Glomerular visceral epithelial cell (primary cell): ENCODE measurements around the gene RBMX2.
A peak's percentile ranks its signal among the peaks of the same experiment; 100 is the strongest.
"Not testable (repeated sequence)": the region's sequence is repeated elsewhere in the genome, so short reads cannot be mapped to it uniquely, and the experiment has no call there.

Source experiments
- DNase-seq: peaks from one replicate; pipeline ENCODE4 v3.0.0-alpha.2; 2016; ENCODE audit errors: extremely low spot score

RBMX2 gene, protein sequence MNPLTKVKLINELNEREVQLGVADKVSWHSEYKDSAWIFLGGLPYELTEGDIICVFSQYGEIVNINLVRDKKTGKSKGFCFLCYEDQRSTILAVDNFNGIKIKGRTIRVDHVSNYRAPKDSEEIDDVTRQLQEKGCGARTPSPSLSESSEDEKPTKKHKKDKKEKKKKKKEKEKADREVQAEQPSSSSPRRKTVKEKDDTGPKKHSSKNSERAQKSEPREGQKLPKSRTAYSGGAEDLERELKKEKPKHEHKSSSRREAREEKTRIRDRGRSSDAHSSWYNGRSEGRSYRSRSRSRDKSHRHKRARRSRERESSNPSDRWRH

DNA sequence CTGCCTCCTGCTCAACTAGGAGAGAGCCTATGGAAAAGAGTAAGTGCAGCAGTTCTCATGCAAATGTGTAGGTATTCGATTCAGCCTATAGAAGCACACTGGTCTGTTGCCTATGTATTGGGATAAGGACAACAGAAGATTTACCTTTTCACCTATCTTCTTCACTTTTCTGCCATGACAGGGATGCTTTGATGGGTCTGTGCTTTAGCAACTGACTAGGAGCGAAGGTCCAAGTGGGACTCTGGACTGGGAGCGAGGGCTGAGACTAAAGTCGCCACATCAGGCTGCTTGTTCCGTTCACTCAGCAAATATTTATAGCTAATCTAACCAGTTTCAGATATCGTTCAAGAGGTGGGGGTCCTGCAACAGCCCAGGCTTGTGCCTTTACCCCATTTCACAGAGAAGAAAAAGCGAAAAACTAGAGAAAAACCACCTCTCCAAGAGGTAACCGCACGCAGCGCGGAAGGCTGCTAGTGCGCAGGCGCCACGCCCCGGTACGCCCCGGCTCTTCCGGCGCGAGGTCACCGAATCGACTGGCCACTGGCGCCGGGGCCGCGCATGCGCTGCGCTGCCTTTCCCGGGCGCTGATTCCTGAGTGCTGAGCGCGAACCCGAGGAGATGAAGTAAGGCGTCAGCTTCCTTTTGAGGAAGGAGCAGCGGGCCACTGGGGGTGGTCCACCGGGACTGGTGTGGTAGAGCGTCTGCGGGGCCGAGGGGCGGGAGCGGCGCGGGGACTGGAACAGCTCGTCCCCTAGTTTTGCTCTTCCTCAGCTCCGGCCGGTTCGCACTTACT is at the start of gene RBMX2:
RBMX2 (plus strand) TSS at position 573 of the 793 bp plus-strand sequence; CDS start at position 619, 46 bp downstream.
- DNase-seq, result peak; percentile 78

DNA sequence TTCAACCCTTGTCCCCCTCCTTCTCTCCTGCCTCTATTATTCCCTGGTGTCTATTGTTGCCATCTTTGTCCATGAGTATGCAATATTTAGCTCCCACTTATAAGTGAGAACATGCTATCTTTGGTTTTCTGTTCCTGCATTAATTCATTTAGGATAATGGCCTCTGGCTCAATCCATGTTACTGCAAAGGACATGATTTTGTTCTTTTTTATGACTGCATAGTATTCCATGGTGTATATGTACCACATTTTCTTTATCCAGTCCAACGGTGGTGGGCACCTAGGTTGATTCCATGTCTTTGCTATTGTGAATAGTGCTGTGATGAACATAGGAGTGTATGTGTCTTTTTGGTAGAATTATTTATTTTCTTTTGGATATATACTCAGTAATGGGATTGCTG is 49.7 kb upstream of the RBMX2 start:
- not testable (repeated sequence) for DNase-seq

DNA sequence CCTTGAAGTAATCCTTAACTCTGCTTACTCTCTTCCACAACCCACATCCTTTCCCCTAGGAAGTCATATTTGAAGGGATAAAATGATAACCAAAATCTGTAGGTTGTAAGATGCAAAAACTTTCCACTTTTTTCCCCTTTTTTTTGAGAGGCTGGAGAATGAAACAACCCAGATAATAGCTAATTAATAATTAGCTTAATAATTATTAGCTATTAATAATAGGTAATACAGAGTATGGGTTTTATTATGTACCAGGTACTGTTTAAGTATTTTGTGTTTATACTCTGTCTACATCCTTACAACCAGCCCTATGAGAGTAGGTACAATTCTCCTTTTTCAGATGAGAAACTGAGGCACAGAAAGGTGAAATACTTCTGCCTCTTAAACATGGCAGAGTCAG is 25.7 kb upstream of the RBMX2 start:
- no peak for DNase-seq

DNA sequence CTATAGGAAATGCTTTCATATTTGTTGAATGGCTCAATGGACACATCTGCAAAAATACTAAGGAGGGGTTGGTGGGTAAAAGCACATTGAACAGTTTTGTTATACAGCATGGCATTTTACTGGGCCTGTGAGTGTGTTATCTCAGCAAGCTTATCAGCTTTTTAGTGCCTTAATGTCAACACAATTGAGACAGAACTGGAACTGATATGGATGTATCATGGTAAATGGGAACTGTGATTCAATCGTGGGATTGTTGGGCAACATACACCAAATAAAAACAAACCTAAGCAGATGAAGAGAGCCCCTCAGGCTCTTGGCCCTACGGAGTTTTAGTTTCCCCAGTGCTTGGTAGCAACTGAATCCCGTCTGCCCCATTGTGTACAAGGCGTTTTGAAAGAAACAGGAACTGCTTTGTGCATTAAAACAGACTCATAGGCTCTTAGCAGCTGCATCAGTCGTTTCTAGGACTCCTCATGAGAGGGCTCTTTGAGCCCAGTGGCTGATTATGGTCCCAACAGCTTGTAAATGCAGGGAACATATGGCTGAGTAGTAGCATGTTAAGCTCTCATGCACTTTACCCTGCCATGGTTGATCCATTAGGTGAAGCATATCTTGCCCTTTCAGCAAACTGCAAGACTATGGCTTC is 23.6 kb upstream of the RBMX2 start:
- no peak for DNase-seq

DNA sequence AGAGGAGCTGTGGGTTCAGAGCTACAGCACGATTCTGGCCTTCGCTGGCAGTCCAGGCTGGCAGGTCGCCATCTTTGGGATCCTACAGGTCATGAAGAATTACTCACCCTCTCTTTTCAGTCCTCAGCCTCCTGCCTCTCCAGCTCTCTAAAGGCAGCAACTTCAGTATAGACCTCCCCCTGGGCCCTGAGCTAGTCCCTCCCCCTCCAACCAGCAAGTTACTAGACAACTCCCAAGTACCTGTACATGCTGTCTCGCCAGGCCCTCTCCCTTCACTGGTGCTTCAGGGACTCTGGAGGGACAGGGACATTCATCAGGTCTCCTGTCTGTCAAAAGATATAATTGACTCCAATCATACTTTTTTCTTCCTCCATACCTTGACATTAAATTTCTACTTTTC is 16.3 kb upstream of the RBMX2 start, which contains the start of gene GPR119:
GPR119 (minus strand) TSS at position 155 of the 400 bp plus-strand sequence. CDS start 227 bp downstream, outside the sequence.
- DNase-seq, result no peak

DNA sequence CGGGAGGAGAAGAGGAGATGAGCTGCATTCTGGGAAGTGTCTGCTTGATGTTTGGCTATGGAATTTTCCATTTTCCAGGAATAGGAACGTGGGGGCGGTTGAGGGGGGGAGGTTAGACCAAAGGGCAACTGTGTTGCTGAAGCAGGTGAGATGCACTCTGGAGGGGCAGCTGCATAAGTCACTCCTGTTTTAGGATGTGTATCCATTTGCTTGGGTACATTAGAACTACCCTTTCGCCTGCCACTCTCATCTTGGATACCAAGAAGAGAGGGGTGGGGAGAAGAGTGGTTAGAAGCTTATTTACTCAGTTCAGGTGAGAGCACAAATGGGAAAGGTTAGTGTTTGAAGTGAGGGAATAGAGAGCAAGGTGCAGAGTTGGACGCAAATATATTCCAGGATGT is 15.4 kb upstream of the RBMX2 start:
- no peak for DNase-seq

DNA sequence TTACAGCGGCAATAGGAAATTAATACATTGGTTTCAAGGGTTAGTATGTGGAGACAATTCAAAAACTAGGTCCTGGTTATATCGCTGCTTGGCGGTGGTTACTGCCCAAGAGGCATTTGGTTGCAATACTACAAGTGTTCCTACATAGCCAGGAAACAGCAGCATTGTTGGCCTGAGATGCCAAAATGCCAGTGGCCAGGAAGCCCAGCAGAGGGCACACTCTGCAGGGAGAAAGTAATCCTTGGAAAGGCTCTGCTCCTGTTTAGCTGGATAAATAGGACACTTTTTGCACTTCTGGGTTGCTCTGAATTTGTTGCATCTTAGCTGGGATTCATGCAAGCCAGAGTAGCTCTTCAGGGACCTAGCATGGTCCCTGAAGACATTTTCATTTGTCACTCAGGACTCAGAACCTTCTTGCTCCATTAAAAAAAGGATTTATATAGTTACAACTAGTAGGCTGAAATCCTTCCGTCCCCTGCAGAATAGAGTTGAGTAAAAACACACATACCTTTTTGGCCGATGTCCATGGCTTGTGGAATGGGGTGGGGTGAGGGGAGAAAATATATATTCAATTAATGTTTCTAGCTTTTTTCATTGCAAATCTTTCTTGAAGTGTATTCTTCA is 8.2 kb upstream of the RBMX2 start:
- DNase-seq, result peak; percentile 39

DNA sequence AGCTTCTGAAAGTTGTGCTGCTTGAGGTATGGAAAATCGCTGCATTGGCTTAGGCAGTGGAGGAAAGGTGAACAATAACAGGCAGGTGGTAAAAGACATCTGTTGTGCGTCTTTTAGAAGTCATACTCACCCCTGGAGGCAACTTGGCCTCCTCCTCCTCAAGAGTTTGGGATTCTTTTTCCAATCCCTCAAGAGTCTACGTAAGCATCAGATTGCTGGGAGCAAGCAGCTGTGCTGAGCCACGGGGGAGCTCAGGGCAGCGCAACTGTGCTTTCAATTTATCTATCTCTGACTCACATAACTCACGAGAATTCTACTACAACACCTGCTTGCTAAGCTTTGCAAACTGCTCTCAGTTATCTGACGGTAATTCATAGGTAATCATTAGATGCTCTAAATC is 6.4 kb upstream of the RBMX2 start:
- no peak for DNase-seq

DNA sequence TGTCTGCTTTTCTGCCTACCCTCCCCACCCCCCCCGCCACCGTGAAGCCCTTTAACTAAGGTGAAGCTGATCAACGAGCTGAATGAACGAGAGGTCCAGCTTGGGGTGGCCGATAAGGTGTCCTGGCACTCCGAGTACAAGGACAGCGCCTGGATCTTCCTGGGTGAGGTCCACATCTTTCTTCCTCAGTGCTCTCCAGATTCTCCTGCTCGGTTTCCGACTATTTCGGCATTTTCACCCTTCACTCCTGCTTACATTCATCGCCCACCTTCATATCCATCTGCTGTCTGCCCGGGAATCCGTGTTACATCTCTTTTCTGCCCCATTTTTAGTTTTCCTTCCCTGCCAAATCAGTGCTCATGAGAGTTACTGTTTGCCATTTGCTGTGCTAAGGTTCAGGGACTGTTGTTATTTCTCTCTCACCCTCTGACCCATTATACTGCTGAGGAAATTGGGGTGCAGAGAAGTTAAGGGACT is 459 bp downstream of the RBMX2 start:
- no peak for DNase-seq

DNA sequence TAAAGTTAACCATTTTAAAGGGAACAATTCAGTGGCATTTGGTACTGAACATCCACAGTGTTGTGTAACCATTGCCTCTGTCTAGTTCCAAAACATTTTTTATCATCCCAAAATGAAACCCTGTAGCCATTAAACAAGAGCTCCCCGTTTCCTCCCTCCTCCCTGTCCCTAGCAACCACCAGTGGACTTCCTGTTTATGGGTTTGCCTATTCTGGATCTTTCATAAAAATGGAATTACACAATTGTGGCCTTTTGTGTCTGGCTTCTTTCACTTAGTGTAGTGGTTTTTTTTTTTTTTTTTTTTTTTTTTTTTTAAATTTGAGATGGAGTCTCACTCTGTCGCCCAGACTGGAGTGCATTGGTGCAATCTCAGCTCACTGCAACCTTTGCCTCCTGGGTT is 11.6 kb downstream of the RBMX2 start:
- DNase-seq, result no peak

DNA sequence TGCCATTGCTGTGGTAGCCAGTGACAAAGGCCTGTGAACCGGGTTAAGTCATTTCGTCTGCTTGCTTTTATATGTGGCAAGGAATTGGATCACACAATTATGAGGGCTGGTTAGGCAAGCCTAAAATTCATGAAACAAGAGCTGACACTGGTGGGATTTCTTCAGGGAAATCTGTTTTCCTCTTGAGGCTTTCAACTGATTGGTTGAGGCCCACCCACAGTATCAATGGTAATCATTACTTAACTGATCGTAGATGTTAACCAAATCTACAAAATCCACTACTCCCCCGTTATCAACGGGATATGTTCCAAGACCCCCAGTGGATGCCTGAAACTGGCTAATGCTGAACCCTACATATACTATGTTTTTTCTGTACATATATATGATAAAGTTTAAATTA is 13.0 kb downstream of the RBMX2 start:
- no peak for DNase-seq

DNA sequence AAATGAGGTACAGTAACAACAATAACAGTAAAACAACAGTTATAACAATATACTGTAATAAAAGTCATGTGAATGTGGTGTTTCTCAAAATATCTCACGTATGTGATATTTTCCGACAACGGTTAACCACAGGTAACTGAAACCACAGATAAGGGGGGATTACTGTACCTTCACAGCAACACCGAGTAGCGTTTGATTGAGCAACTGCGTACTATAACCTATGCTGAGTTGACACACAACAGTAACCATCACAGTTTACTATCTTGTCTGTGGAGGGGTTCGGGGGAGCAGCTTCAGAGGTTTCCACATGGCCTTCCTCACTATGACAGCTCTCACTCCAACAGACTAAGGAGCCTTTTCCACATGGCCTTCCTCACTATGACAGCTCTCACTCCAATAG is 13.4 kb downstream of the RBMX2 start:
- no peak for DNase-seq

DNA sequence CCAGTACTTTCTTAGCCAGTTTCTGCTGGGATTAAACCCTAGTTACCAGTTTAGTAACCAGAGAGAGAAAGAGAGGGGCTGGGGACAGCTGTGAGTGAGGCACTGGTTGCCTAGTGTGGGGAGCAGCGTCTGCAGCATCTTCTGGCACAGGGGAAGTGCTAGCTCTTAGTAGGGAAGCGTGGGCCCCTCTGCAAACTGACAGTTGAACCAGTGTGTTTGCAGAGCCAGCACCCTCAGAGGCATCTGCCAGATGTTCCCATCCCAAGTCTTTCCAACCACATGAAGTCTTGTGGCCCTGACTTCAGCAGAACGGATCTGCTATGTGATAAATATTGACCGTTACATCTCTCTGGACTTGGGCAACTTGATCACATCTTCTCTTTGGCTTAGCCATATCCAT is 15.0 kb downstream of the RBMX2 start:
- DNase-seq, result no peak

DNA sequence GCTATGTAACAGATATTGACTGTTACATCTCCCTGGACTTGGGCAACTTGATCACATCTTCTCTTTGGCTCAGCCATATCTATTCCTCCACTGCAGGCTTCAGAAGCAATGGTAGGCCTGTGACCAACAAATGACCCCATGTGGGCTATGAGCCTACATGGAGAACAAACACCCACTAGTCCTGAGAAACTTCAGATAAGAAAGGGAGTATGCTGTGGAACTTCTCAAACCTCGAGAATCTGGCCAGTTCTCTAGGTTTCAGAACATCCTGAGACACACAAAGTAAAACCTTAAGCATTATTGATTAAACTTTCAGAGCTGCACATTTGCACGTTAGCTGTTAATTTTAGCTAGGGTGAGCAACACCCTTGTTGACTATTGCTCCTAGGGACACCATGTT is 16.3 kb downstream of the RBMX2 start:
- no peak for DNase-seq

DNA sequence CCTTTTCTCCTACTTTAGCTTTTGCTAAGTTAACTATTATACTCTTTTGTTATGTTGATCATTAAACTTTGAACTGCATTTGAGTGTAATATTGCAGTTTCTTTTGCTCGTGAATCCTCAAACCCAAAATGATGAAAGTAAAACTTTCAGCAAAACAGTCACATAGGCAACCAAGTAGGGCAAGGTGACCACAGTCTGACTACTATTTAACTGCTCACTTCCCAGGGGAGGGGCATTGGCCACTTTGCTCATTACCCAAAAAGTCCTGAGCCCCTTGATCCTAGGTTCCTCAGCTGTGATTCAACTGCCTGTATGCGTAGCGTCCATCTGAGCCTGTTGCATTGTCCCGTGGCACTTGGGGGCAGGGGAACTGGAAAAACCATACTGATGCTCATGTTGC is 17.0 kb downstream of the RBMX2 start:
- no peak for DNase-seq

DNA sequence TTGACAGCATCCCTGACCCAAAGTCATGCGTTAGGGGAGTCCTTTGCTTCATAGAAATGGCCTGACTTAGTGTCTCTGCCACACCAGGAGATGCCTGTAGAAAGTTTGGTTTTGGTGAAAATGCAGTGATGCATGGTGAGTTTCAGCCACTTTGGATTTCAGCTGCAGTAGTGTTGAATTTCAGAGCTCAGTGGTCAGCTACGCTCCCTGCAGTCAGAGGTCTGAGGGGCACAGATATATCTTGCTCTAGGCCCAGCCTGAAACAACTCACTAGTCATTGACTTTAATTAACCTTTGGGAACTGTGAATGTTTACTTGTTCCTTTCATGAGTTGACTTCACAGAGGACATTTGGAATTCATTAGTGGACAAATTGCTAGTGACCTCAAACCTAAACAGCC is 17.5 kb downstream of the RBMX2 start:
- DNase-seq, result no peak

DNA sequence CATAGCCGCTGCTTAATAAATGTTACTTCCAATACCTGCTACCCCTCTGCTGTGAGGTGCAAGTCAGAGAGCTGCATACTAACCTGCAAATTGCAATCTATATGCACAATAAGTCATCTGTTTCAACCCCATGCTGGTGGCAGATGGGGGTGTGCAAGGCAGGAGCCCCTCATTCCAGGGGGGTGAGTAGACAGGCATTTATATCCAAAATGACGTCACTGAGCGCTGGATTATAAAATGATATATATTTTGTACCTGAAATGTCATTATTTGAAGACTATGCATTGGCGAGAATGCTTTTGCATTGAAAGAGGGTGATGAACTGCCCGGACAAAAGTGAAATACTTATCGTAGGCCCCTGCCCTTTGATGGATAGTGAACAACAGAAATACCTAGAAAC is 24.7 kb downstream of the RBMX2 start:
- no peak for DNase-seq

DNA sequence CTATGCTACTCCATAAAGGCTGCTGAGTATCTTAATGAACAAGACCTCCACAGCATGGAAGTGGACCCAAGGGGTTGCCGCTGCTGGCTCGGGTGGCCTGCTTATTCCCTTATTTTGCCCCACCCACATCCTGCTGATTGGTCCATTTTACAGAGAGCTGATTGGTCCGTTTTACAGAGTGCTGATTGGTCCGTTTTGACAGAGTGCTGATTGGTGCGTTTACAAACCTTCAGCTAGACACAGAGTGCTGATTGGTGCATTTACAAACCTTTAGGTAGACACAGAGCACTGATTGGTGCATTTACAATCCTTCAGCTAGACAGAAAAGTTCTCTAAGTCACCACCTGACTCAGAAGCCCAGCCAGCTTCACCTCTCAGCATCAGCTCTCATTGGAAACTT is 27.4 kb downstream of the RBMX2 start:
- not testable (repeated sequence) for DNase-seq

DNA sequence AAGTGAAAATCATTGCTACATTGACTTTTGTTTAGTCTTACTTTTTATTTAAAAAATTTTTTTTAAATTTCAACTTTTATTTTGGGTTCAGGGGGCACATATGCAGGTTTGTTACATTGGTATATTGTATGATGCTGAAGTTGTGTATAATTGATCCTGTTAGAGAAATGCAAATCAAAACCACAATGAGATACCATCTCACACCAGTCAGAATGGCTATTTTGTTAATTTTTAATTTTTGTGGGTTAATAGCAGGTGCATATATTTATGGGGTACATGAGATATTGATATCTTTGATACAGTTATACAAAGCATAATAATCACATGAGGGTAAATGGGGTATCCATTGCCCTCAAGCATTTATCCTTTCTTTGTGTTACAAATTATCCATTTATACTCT is 34.1 kb downstream of the RBMX2 start:
- no peak for DNase-seq

DNA sequence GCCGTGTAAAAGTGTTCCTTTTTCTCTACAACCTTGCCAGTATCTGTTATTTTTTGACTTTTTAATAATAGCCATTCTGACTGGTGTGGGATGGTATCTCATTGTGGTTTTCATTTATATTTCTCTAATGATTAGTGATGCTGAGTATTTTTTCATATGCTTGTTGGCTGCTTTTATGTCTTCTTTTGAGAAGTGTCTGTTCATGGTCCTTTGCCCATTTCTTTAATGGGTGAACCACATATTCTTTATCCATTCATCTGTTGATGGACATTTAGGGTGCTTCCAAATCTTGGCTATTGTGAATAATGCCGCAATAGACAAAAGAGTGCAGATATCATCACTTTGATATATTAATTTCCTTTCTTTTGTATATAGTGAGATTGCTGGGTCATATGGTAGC is 36.2 kb downstream of the RBMX2 start:
- not testable (repeated sequence) for DNase-seq

DNA sequence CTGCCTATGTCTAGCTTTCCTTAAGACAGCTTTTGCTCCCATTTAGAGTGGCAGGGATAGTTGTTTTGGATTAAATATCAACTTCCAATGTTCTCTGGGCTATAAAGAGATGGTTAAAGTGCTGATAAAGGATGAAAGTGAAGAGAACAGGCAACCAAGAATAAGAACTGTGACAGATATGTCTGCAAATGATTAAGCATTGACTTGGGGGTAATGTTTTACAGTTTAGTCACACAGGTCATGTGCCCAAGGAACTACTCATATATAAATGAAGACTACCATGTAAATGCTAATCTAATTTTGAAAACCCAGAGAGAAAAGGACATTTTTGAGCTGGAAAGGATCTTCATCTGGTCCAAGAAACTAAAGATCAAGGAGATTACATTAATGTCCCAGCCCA is 42.1 kb downstream of the RBMX2 start:
- DNase-seq, result no peak
